ENCODE results near the gene TLE3.

Gene TLE3

GRCh38 chr15:69997813-69998212, 99.9 kb downstream of the TLE3 start (continued):
- TF ChIP-seq POU6F1 (CRISPR knock-in tag; IDR thresholded peaks at IDR 0.05; ENCODE audit: borderline replicate concordance, low read depth) (no peak), BACH2 (CRISPR knock-in tag; IDR thresholded peaks at IDR 0.05; ENCODE audit: borderline replicate concordance) (no peak), ISL1 (CRISPR knock-in tag; IDR thresholded peaks at IDR 0.05) (no peak)

All from SK-N-SH treated with all-trans-retinoic acid at 6 μM for 48 hours (cell line).